Measurements from ENCODE around the gene MACROD1.

Gene MACROD1

GRCh38 chr11:64117763-64118459 is 48.0 kb downstream of the MACROD1 start:
- no peak for TF ChIP-seq CTCF (IDR thresholded peaks at IDR 0.05; ENCODE audit: extremely low read depth, insufficient read depth, missing control alignments)
- DNase-seq (ENCODE audit: low spot score), result no peak
- in situ Hi-C loops (cut with MboI; ENCODE audit: low pct_unique_long_range_greater_than_20kb, low sequenced_read_pairs, unreplicated experiment), result no loop called here

DNA sequence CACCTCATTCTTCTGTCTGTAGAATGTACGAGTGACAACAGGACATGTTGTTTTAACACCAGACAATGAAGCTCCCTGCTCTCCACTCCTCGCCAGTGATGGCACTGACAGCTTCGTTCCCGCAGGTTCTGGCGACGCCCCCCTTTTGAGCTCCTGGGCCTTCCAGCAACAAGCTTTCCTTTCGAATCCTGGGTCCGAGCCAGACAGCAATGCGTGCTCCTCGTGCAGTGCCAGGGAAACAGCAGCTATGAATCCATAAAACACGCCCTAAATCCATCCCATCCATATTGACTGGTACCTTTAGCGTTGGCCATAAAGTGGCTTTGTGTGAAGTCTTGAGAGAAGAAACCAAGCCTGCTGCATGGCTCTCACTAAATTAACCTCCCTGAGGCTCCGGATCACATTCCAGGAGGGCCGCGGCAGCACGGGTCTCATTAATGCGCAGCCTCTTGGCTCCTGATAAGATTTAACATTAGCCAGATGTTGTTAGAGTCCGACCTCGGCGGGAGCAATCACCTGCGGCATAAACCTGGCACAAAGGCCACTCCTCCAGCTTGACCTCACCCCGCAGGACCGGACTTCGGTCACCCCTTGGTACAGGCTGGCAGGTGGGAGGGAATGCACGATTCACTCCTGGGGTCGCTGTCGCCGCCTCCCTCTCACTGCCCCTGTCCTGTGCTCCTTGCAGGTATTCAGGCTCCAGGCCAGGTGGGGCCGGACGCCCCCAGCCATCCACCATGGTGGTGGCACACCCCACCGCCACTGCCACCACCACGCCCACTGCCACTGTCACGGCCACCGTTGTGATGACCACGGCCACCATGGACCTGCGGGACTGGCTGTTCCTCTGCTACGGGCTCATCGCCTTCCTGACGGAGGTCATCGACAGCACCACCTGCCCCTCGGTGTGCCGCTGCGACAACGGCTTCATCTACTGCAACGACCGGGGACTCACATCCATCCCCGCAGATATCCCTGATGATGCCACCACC is 50.1 kb downstream of the MACROD1 start:
- in situ Hi-C loops (cut with MboI; ENCODE audit: low pct_unique_long_range_greater_than_20kb, low sequenced_read_pairs, unreplicated experiment), result no loop called here
- no peak for TF ChIP-seq CTCF (IDR thresholded peaks at IDR 0.05; ENCODE audit: extremely low read depth, insufficient read depth, missing control alignments)
- DNase-seq (ENCODE audit: low spot score), result no peak

GRCh38 chr11:64114231-64114630 is 51.7 kb downstream of the MACROD1 start:
- in situ Hi-C loops (cut with MboI; ENCODE audit: low pct_unique_long_range_greater_than_20kb, low sequenced_read_pairs, unreplicated experiment), result no loop called here
- no peak for DNase-seq (ENCODE audit: low spot score)
- TF ChIP-seq CTCF (IDR thresholded peaks at IDR 0.05; ENCODE audit: extremely low read depth, insufficient read depth, missing control alignments), result no peak

DNA sequence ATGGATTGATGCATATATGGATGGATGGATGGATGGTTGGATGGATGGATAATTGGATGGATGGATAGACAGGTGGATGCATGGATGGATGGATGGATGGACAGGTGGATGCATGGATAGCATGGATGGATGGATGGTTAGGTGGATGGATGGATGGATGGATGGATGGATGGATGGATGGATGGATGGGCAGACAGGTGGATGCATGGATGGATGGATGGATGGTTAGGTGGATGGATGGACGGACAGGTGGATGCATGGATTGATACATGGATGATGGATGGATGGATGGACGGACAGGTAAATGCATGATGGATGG is 52.5 kb downstream of the MACROD1 start:
- in situ Hi-C loops (cut with MboI; ENCODE audit: low pct_unique_long_range_greater_than_20kb, low sequenced_read_pairs, unreplicated experiment), result no loop called here
- no peak for DNase-seq (ENCODE audit: low spot score)
- no peak for TF ChIP-seq CTCF (IDR thresholded peaks at IDR 0.05; ENCODE audit: extremely low read depth, insufficient read depth, missing control alignments)

DNA sequence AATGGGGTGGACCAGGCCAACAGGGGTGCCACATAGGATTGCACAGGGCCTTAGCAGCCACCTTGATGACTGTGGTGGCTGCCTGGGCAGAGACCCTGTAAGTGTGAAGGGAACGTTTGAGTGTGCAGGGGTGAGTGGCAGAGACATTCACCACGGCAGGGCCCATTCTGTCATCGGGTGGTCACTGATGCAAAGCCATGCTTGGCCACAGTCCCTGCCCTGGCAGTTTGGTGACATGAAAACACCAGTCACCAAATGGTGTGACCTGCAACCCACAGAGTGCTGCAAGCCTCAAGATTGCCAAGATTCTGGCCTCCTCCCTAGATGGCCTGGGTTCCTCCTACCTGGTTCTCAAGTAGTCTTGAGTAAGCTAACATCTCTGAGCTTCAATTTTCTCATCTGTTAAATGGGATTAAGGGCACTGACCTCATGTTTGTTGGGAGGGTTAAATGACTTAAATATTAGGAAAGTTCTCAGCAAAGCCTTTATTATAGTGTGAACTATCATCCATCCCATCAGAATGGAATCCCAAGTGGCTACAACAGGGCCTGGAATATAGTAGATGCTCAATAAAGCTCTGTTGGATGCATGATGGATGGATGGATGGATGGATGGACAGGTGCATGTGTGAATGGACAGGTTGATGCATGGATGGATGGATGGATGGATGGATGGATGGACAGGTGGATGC is 53.0 kb downstream of the MACROD1 start:
- in situ Hi-C loops (cut with MboI; ENCODE audit: low pct_unique_long_range_greater_than_20kb, low sequenced_read_pairs, unreplicated experiment), result no loop called here
- TF ChIP-seq CTCF (IDR thresholded peaks at IDR 0.05; ENCODE audit: extremely low read depth, insufficient read depth, missing control alignments), result no peak

More for the DNA sequence above, 53.0 kb downstream of the MACROD1 start:
- DNase-seq (ENCODE audit: low spot score), result no peak
